DOHH2 (cell line): ENCODE data around the gene PTTG1IP2.

Experiments
- H3F3A ChIP-seq: fragments of 200-600 bp; sonication (generic), shearing (Covaris generic); 2 replicates; pipeline ENCODE4 v1.6.0; 2016; ENCODE audit warnings: antibody characterized with exemption, mild to moderate bottlenecking; ENCODE audit not compliant: control insufficient read depth, insufficient read depth
- H3K27ac ChIP-seq: fragments of 200-600 bp; sonication (generic); 2 replicates; pipeline ENCODE4 v1.5.1; 2014; ENCODE audit warnings: low read depth, mild to moderate bottlenecking, low read length, moderate library complexity
- H3K27me3 ChIP-seq: fragments of 200-600 bp; sonication (generic); 2 replicates; pipeline ENCODE4 v1.6.1; 2014; ENCODE audit warnings: mild to moderate bottlenecking, low read length, mixed read lengths; ENCODE audit not compliant: control insufficient read depth
- H3K36me3 ChIP-seq: fragments of 200-600 bp; sonication (generic); 2 replicates; pipeline ENCODE4 v1.6.1; 2014; ENCODE audit warnings: mild to moderate bottlenecking, low read length, moderate library complexity, mixed read lengths; ENCODE audit not compliant: control insufficient read depth
- H3K4me1 ChIP-seq: fragments of 200-600 bp; sonication (generic); 2 replicates; pipeline ENCODE4 v1.6.1; 2014; ENCODE audit warnings: mild to moderate bottlenecking, low read length, mixed read lengths; ENCODE audit not compliant: control insufficient read depth
- H3K4me2 ChIP-seq: fragments of 200-600 bp; sonication (generic); 2 replicates; pipeline ENCODE4 v1.6.0; 2014; ENCODE audit warnings: mild to moderate bottlenecking, low read length, moderate library complexity
- H3K4me3 ChIP-seq: fragments of 200-600 bp; sonication (generic); 2 replicates; pipeline ENCODE4 v1.5.1; 2014; ENCODE audit warnings: mild to moderate bottlenecking, low read length, mixed read lengths
- H3K79me2 ChIP-seq: fragments of 200-600 bp; sonication (generic); 2 replicates; pipeline ENCODE4 v1.6.1; 2014; ENCODE audit warnings: mild to moderate bottlenecking, low read length, mixed read lengths; ENCODE audit not compliant: control insufficient read depth
- H3K9me2 ChIP-seq: fragments of 200-600 bp; sonication (generic); replicated peaks from 2 replicates; pipeline ENCODE4 v1.6.1; 2014; ENCODE audit warnings: mild to moderate bottlenecking, low read length, mixed read lengths; ENCODE audit not compliant: control insufficient read depth
- H3K9me3 ChIP-seq: fragments of 200-600 bp; sonication (generic); 2 replicates; pipeline ENCODE4 v1.6.1; 2014; ENCODE audit warnings: antibody characterized with exemption, low read length, mixed read lengths; ENCODE audit not compliant: control insufficient read depth, insufficient read depth
- H4K20me1 ChIP-seq: fragments of 200-600 bp; sonication (generic); 2 replicates; pipeline ENCODE4 v1.6.0; 2014; ENCODE audit warnings: low read depth, mild to moderate bottlenecking, antibody characterized with exemption, low read length, moderate library complexity; ENCODE audit not compliant: control insufficient read depth, insufficient read depth
- CTCF ChIP-seq: fragments of 200-600 bp; sonication (generic); IDR thresholded peaks from one replicate; pipeline ENCODE4 v1.5.1; 2014; ENCODE audit warnings: antibody characterized with exemption, mild to moderate bottlenecking, low read depth, low read length; ENCODE audit not compliant: poor library complexity, severe bottlenecking
- EZH2phosphoT487 ChIP-seq: fragments of 200-600 bp; sonication (generic); IDR thresholded peaks from 2 replicates; pipeline ENCODE4 v1.6.1; 2017; ENCODE audit warnings: borderline replicate concordance, mild to moderate bottlenecking, antibody characterized with exemption, low read length, moderate library complexity, mixed read lengths

Gene PTTG1IP2

GRCh38 chr7:90485734-90486316 lies 16.4 kb downstream of the PTTG1IP2 start:
- Histone ChIP-seq H4K20me1 (no peaks in the 10 kb centered on the region), H3K4me2 (no peak overlapping the region), H3K4me3 (no peak overlapping the region), H3K27ac (no peak overlapping the region), H3K36me3 (no peaks in the 10 kb centered on the region), H3K9me3 (no peaks in the 10 kb centered on the region), H3K79me2 (no peaks in the 10 kb centered on the region), H3K27me3 (peaks cover 26% of the 10 kb centered on the region), H3F3A (no peaks in the 10 kb centered on the region), H3K4me1 (no peaks in the 10 kb centered on the region), H3K9me2 (no peaks in the 10 kb centered on the region)
- TF ChIP-seq EZH2phosphoT487 (no peak), CTCF (no peak)

GRCh38 chr7:90487808-90488207 lies 18.4 kb downstream of the PTTG1IP2 start:
- no peak overlapping the region for H3K27ac ChIP-seq
- H3F3A ChIP-seq = no peaks in the 10 kb centered on the region
- no peaks in the 10 kb centered on the region for H3K79me2 ChIP-seq
- H4K20me1 ChIP-seq = no peaks in the 10 kb centered on the region
- H3K4me3 ChIP-seq = no peak overlapping the region
- H3K4me2 ChIP-seq = no peak overlapping the region
- H3K4me1 ChIP-seq = no peaks in the 10 kb centered on the region
- no peaks in the 10 kb centered on the region for H3K36me3 ChIP-seq
- no peaks in the 10 kb centered on the region for H3K9me3 ChIP-seq
- H3K9me2 ChIP-seq = no peaks in the 10 kb centered on the region
- peaks cover 24% of the 10 kb centered on the region for H3K27me3 ChIP-seq
- TF ChIP-seq EZH2phosphoT487 (no peak), CTCF (no peak)

GRCh38 chr7:90488220-90488619 lies 18.8 kb downstream of the PTTG1IP2 start:
- TF ChIP-seq CTCF (no peak), EZH2phosphoT487 (no peak)
- Histone ChIP-seq H3K27me3 (peaks cover 21% of the 10 kb centered on the region), H4K20me1 (no peaks in the 10 kb centered on the region), H3K36me3 (no peaks in the 10 kb centered on the region), H3K9me3 (no peaks in the 10 kb centered on the region), H3K27ac (no peak overlapping the region), H3F3A (no peaks in the 10 kb centered on the region), H3K4me2 (no peak overlapping the region), H3K4me1 (no peaks in the 10 kb centered on the region), H3K79me2 (no peaks in the 10 kb centered on the region), H3K4me3 (no peak overlapping the region), H3K9me2 (no peaks in the 10 kb centered on the region)
